Brain microvascular endothelial cell (primary cell): ENCODE measurements around the gene USP40.

Experiments used
- DNase-seq: peaks from one replicate; pipeline ENCODE4 v3.0.0-alpha.2; 2020
- H3K27ac ChIP-seq: fragments of 250-450 bp; sonication (Bioruptor Pico); 2 replicates; pipeline ENCODE4 v1.5.1; 2020; ENCODE audit warnings: mild to moderate bottlenecking, moderate library complexity
- H3K27me3 ChIP-seq: fragments of 250-450 bp; sonication (Bioruptor Pico); replicated peaks from 2 replicates; pipeline ENCODE4 v1.5.1; 2020; ENCODE audit warnings: mild to moderate bottlenecking
- H3K36me3 ChIP-seq: fragments of 250-450 bp; sonication (Bioruptor Pico); replicated peaks from 2 replicates; pipeline ENCODE4 v1.5.1; 2020; ENCODE audit warnings: mild to moderate bottlenecking
- H3K4me3 ChIP-seq: 2 replicates; pipeline ENCODE4 v1.5.1; 2011; ENCODE audit warnings: low read depth, mild to moderate bottlenecking, control low read depth, low read length, moderate library complexity
- in situ Hi-C: cut with HindIII; loops from 2 replicates; pipeline ENCODE4 v1.10.0; 2017; ENCODE audit warnings: low sequenced_read_pairs, low pct_ligation_motif_present
- TF ChIP-seq, protein P1 (sequence below): IDR thresholded peaks from 2 replicates; pipeline ENCODE4 v1.5.1; 2011; ENCODE audit warnings: low read depth, mild to moderate bottlenecking, moderate library complexity, low read length, control low read depth, inconsistent platforms; ENCODE audit errors: missing control alignments

USP40 gene

GRCh38 chr2:233443511-233444183 lies 122.9 kb downstream of the USP40 start:
- no peak overlapping the region for H3K4me3 ChIP-seq
- TF ChIP-seq, protein P1, sequence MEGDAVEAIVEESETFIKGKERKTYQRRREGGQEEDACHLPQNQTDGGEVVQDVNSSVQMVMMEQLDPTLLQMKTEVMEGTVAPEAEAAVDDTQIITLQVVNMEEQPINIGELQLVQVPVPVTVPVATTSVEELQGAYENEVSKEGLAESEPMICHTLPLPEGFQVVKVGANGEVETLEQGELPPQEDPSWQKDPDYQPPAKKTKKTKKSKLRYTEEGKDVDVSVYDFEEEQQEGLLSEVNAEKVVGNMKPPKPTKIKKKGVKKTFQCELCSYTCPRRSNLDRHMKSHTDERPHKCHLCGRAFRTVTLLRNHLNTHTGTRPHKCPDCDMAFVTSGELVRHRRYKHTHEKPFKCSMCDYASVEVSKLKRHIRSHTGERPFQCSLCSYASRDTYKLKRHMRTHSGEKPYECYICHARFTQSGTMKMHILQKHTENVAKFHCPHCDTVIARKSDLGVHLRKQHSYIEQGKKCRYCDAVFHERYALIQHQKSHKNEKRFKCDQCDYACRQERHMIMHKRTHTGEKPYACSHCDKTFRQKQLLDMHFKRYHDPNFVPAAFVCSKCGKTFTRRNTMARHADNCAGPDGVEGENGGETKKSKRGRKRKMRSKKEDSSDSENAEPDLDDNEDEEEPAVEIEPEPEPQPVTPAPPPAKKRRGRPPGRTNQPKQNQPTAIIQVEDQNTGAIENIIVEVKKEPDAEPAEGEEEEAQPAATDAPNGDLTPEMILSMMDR, result peak; percentile 85
- no peak overlapping the region for H3K27ac ChIP-seq
- peaks cover 2% of the 10 kb centered on the region for H3K36me3 ChIP-seq
- in situ Hi-C loops, result no loop called here
- H3K27me3 ChIP-seq, result no peaks in the 10 kb centered on the region
- DNase-seq, result peak; percentile 75

- peaks cover 6% of the 10 kb centered on the region for H3K36me3 ChIP-seq
- H3K27me3 ChIP-seq, result no peaks in the 10 kb centered on the region
- no peak overlapping the region for H3K27ac ChIP-seq
These were observed 124.6 kb downstream of the USP40 start for GRCh38 chr2:233442028-233442310.

GRCh38 chr2:233441161-233442027 lies 125.2 kb downstream of the USP40 start:
- TF ChIP-seq, protein P1, result no peak

More at GRCh38 chr2:233442028-233442310, 124.6 kb downstream of the USP40 start:
- no peak for DNase-seq
- H3K4me3 ChIP-seq, result no peak overlapping the region
- TF ChIP-seq, protein P1, result no peak
- in situ Hi-C loops, result no loop called here

GRCh38 chr2:233440714-233441113 lies 125.9 kb downstream of the USP40 start:
- no peak for DNase-seq
- H3K4me3 ChIP-seq, result no peak overlapping the region
- H3K27me3 ChIP-seq, result no peaks in the 10 kb centered on the region
- peaks cover 6% of the 10 kb centered on the region for H3K36me3 ChIP-seq
- H3K27ac ChIP-seq, result no peak overlapping the region
- in situ Hi-C loops, result no loop called here
- TF ChIP-seq, protein P1, result no peak

More at GRCh38 chr2:233441161-233442027, 125.2 kb downstream of the USP40 start:
- DNase-seq, result no peak
- Histone ChIP-seq H3K4me3 (no peak overlapping the region), H3K36me3 (peaks cover 6% of the 10 kb centered on the region), H3K27me3 (no peaks in the 10 kb centered on the region), H3K27ac (no peak overlapping the region)
- in situ Hi-C loops, result no loop called here

DNA sequence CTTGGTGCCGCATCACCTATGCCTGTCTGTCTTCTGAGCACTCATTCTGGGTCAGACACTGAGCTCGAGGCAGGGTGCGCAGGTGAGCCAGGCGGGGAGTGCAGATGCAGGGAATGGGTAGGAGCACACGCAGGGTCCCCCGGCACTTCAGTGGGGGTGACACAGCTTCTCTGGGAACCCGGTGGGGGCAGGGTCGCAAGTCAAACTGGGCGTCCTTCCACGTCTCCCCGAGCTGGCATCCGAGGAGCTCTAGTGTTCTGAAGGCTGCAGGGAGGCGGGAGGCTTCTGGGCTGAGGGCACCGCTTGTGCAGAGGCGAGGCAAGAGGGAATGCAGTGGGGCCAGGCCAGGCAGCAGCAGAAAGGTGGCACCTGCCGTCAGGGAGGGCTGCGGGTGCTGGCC lies 126.3 kb downstream of the USP40 start:
- Histone ChIP-seq H3K4me3 (no peak overlapping the region), H3K27me3 (no peaks in the 10 kb centered on the region), H3K27ac (no peak overlapping the region), H3K36me3 (peaks cover 6% of the 10 kb centered on the region)
- DNase-seq, result no peak
- in situ Hi-C loops, result no loop called here
- TF ChIP-seq, protein P1, result no peak
